HCT116 (cell line): Measurements from ENCODE around the gene ACY1. TPM values are rescaled to one million over a fixed set of nuclear protein-coding genes. Genes with fewer than 3 reads are reported as not detected.

ENCODE experiments used
- ATAC-seq: fragments of 200-7000 bp; cut with Tn5 transposase; 2 replicates; pipeline ENCODE4 v1.9.1; 2020; ENCODE audit warnings: mild to moderate bottlenecking, moderate library complexity
- BruUV-seq: library from RNA; stranded (reverse); fragments of 400-500 nt; replicated peaks from 2 replicates; lab custom pipeline; 2021; lab: Mats Ljungman, UMichigan
- CTCF ChIA-PET: fragments of 300-600 bp; sonication (Branson Sonifier 250); formaldehyde crosslinking; loops from one replicate; lab custom pipeline; 2021; ENCODE audit warnings: antibody characterized with exemption; lab: Charles Lee
- POLR2A ChIA-PET: fragments of 300-600, 350-600 bp; sonication (Branson Sonifier 250); formaldehyde crosslinking; loops from one replicate; lab custom pipeline; 2021; ENCODE audit warnings: antibody characterized with exemption; lab: Charles Lee
- RAD21 ChIA-PET, 2 experiments: fragments of 300-600 bp; sonication (Branson Sonifier 250); formaldehyde crosslinking; loops; one replicate each; lab custom pipeline; 2023; ENCODE audit warnings: low total read pairs in 2 of 2; ENCODE audit not compliant: uncharacterized antibody in 2 of 2, unreplicated experiment in 2 of 2, low non-redundant PET in 1 of 2; lab: Charles Lee
- DNase-seq: peaks from one replicate; pipeline ENCODE4 v3.0.0-alpha.2; 2010; ENCODE audit warnings: low read depth, low spot score
- H2AFZ ChIP-seq: fragments of 200-600 bp; shearing (Covaris generic), sonication (generic); 2 replicates; pipeline ENCODE4 v1.6.1; 2017; ENCODE audit warnings: low read depth, mixed run types, mixed read lengths, antibody characterized with exemption, low read length; ENCODE audit not compliant: poor library complexity, severe bottlenecking
- H3K27ac ChIP-seq: 2 replicates; pipeline ENCODE4 v1.5.1; 2012; ENCODE audit warnings: low read depth, low read length
- H3K27me3 ChIP-seq: fragments of 200-600 bp; sonication (generic); 2 replicates; pipeline ENCODE4 v1.6.1; 2016; ENCODE audit warnings: mixed run types, low read length, mixed read lengths; ENCODE audit not compliant: insufficient read depth
- H3K36me3 ChIP-seq, 2 experiments: fragments of 200-500 bp in 1 of 2; fragments of 200-600 bp in 1 of 2; sonication (Bioruptor generic) in 1 of 2; sonication (generic) in 1 of 2; 2 replicates each; pipeline versions ENCODE4 v1.5.1 to v1.6.1; 2014 to 2016; ENCODE audit warnings: low read length in 2 of 2, inconsistent platforms in 1 of 2, mixed read lengths in 1 of 2, mixed run types in 1 of 2; ENCODE audit not compliant: insufficient read depth in 2 of 2, control insufficient read depth in 1 of 2
- H3K4me1 ChIP-seq, 2 experiments: fragments of 200-600 bp in 1 of 2; sonication (generic) in 1 of 2; 2 replicates each; pipeline versions ENCODE4 v1.5.1 to v1.6.1; 2012 to 2017; ENCODE audit warnings: low read length in 2 of 2, inconsistent platforms in 1 of 2, mild to moderate bottlenecking in 1 of 2, mixed read lengths in 1 of 2, mixed run types in 1 of 2, moderate library complexity in 1 of 2; ENCODE audit not compliant: insufficient read depth in 2 of 2, control insufficient read depth in 1 of 2
- H3K4me2 ChIP-seq: fragments of 200-600 bp; sonication (generic); 2 replicates; pipeline ENCODE4 v1.6.1; 2017; ENCODE audit warnings: mixed run types, low read length, mixed read lengths
- H3K4me3 ChIP-seq, 2 experiments: fragments of 200-600 bp in 1 of 2; sonication (generic) in 1 of 2; replicated peaks in 1 of 2; 2 replicates each; pipeline ENCODE4 v1.5.1; 2011 to 2016; ENCODE audit warnings: low read length in 2 of 2, control low read depth in 1 of 2, low read depth in 1 of 2, mild to moderate bottlenecking in 1 of 2, mixed read lengths in 1 of 2, mixed run types in 1 of 2
- H3K79me2 ChIP-seq: fragments of 200-600 bp; sonication (generic); 2 replicates; pipeline ENCODE4 v1.6.1; 2017; ENCODE audit warnings: mild to moderate bottlenecking, mixed run types, low read length, moderate library complexity, mixed read lengths; ENCODE audit not compliant: insufficient read depth
- H3K9ac ChIP-seq: fragments of 200-600 bp; sonication (generic); 2 replicates; pipeline ENCODE4 v1.6.1; 2016; ENCODE audit warnings: low read length, mixed read lengths
- H3K9me2 ChIP-seq: fragments of 200-600 bp; sonication (generic), shearing (Covaris generic); 2 replicates; pipeline ENCODE4 v1.6.1; 2017; ENCODE audit warnings: mixed run types, mild to moderate bottlenecking, moderate library complexity; ENCODE audit not compliant: insufficient read depth
- H3K9me3 ChIP-seq, 2 experiments: fragments of 200-500 bp in 1 of 2; fragments of 200-600 bp in 1 of 2; sonication (Bioruptor generic) in 1 of 2; sonication (generic) in 1 of 2; 2 replicates each; pipeline ENCODE4 v1.6.1; 2014 to 2017; ENCODE audit warnings: low read length in 2 of 2, mixed read lengths in 2 of 2, inconsistent platforms in 1 of 2, low read depth in 1 of 2, mild to moderate bottlenecking in 1 of 2, mixed run types in 1 of 2, moderate library complexity in 1 of 2; ENCODE audit not compliant: control insufficient read depth in 1 of 2, insufficient read depth in 1 of 2
- H4K20me1 ChIP-seq: fragments of 200-600 bp; sonication (generic), shearing (Covaris generic); 2 replicates; pipeline ENCODE4 v1.6.1; 2017; ENCODE audit warnings: mixed run types, mild to moderate bottlenecking, moderate library complexity; ENCODE audit not compliant: insufficient read depth
- ATF3 ChIP-seq: IDR thresholded peaks from 2 replicates; pipeline ENCODE4 v1.6.1; 2012
- CBX3 ChIP-seq: IDR thresholded peaks from 2 replicates; pipeline ENCODE4 v1.6.1; 2012; ENCODE audit warnings: low read depth
- ELF1 ChIP-seq: IDR thresholded peaks from 2 replicates; pipeline ENCODE4 v1.6.1; 2012; ENCODE audit warnings: low read depth, borderline replicate concordance
- FOSL1 ChIP-seq: IDR thresholded peaks from 2 replicates; pipeline ENCODE4 v1.6.1; 2012; ENCODE audit warnings: low read depth
- POLR2A ChIP-seq: IDR thresholded peaks from 2 replicates; pipeline ENCODE4 v1.7.0; 2011; ENCODE audit warnings: borderline replicate concordance; ENCODE audit not compliant: insufficient read depth, insufficient read length; ENCODE audit errors: extremely low read depth
- POLR2AphosphoS5 ChIP-seq: IDR thresholded peaks from 2 replicates; pipeline ENCODE4 v1.6.1; 2011; ENCODE audit warnings: mild to moderate bottlenecking, low read depth, low read length, moderate library complexity
- SIN3A ChIP-seq: IDR thresholded peaks from 2 replicates; pipeline ENCODE4 v1.6.1; 2012; ENCODE audit warnings: low read depth
- SRF ChIP-seq: IDR thresholded peaks from 2 replicates; pipeline ENCODE4 v1.6.1; 2012; ENCODE audit warnings: low read depth
- TCF7L2 ChIP-seq: IDR thresholded peaks from 2 replicates; pipeline ENCODE4 v1.7.0; 2011; ENCODE audit warnings: borderline replicate concordance, inconsistent platforms; ENCODE audit not compliant: insufficient read depth, insufficient read length; ENCODE audit errors: extremely low read depth
- ZFX ChIP-seq: fragments of 450-650 bp; IDR thresholded peaks from 2 replicates; pipeline ENCODE4 v1.6.1; 2017
- ZNF274 ChIP-seq: fragments of 200-500 bp; sonication (Bioruptor generic); IDR thresholded peaks from 2 replicates; pipeline ENCODE4 v1.6.1; 2014; ENCODE audit warnings: mild to moderate bottlenecking, low read depth, low read length, inconsistent platforms
- intact Hi-C: fragments of 100-400 bp; cut with micrococcal nuclease; formaldehyde crosslinking; loops from 2 replicates; pipeline ENCODE4 v1.10.0; 2022
- total RNA-seq: library from RNA; stranded (reverse); gene quantifications from one replicate; pipeline ENCODE4 v1.2.1, GENCODE V29; 2021; ENCODE audit not compliant: unreplicated experiment

Gene ACY1
- total RNA-seq, 1 experiment from 2014 or later: 73.2 TPM

- no TSS peak for BruUV-seq
- intact Hi-C loops: no loop called here
- DNase-seq (no peak), ATAC-seq (peak; percentile 14)
- Histone ChIP-seq H3K4me1 (peaks cover 25 to 59% of the 10 kb centered on the region in 2 experiments), H3K79me2 (peaks cover 38% of the 10 kb centered on the region), H3K9me3 (no peaks in the 10 kb centered on the region), H3K9ac (peak overlapping the region; percentile 81), H4K20me1 (0 out of 2 replicates have a peak, but pooled peaks cover 4% of the 10 kb centered on the region), H3K27ac (peak overlapping the region; percentile 82), H3K4me3 (peak overlapping the region; percentile 67 to 71), H3K27me3 (no peaks in the 10 kb centered on the region), H2AFZ (no peak overlapping the region), H3K36me3 (peaks cover 5 to 18% of the 10 kb centered on the region in 2 experiments; a peak in 2 of 4 replicates), H3K4me2 (peak overlapping the region; percentile 99), H3K9me2 (no peaks in the 10 kb centered on the region)
- CTCF ChIA-PET: interaction anchor here (1.4 to 1.7 kb wide), 2 partner anchors 14 kb away, joined by 5 to 6 read pairs; partner anchors contain the start of gene ACY1
- TF ChIP-seq TCF7L2 (no peak), ZFX (no peak), ZNF274 (no peak), SRF (no peak), ATF3 (no peak), POLR2AphosphoS5 (no peak), FOSL1 (no peak), CBX3 (no peak), ELF1 (no peak), POLR2A (no peak), SIN3A (no peak)
- POLR2A ChIA-PET: interaction anchor here (1.0 to 1.6 kb wide), 4 partner anchors 14 to 28 kb away, joined by 3 to 5 read pairs (median 4); partner anchors contain the start of genes RPL29 and RRP9
- RAD21 ChIA-PET: interaction anchor here in 1 of 2 experiments (0.7 kb wide), 1 partner anchor 26 kb away, joined by 6 read pairs; no protein-coding TSS in a partner anchor
Measured at GRCh38 chr3:51968170-51968775, 15.1 kb upstream of the ACY1 start.
